HG02759 (cell line): ENCODE results near the gene UBASH3B.

ENCODE experiments used
- ATAC-seq: cut with Tn5 transposase; IDR thresholded peaks from one replicate; pipeline ENCODE4 v1.9.1; 2021; ENCODE audit warnings: mild to moderate bottlenecking, moderate library complexity; ENCODE audit not compliant: unreplicated experiment

Gene UBASH3B

GRCh38 chr11:122677256-122677655, 21.7 kb downstream of the UBASH3B start:
- no peak for ATAC-seq

GRCh38 chr11:122678406-122678805, 22.9 kb downstream of the UBASH3B start:
- no peak for ATAC-seq

GRCh38 chr11:122679466-122679865, 23.9 kb downstream of the UBASH3B start:
- no peak for ATAC-seq

GRCh38 chr11:122681070-122681469, 25.5 kb downstream of the UBASH3B start:
- no peak for ATAC-seq

- no peak for ATAC-seq
Observed at GRCh38 chr11:122681735-122682134, 26.2 kb downstream of the UBASH3B start.

GRCh38 chr11:122682464-122682863, 26.9 kb downstream of the UBASH3B start:
- ATAC-seq: no peak

- ATAC-seq: no peak
Observed at GRCh38 chr11:122685041-122685440, 29.5 kb downstream of the UBASH3B start.

- no peak for ATAC-seq
Observed at GRCh38 chr11:122686111-122686510, 30.6 kb downstream of the UBASH3B start.

DNA sequence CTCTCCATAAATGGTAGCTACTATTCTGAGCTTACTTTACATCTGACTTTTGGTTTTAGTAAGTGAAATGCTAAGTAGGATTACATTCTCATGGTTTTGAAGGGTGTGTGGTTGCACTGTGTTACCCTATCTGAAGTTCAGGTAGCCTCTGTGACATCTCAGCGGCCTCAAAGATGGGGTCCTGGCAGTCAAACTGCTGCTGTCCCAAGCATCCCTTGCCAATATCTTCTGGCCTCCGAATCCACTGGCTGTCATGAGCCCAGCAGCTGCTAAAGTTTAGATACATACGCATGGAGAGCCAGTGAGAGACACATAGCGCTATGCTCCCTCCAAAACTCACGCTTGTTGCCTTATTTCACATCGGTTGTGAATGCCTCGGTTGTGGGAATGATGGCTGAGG, 34.9 kb downstream of the UBASH3B start:
- ATAC-seq: no peak

DNA sequence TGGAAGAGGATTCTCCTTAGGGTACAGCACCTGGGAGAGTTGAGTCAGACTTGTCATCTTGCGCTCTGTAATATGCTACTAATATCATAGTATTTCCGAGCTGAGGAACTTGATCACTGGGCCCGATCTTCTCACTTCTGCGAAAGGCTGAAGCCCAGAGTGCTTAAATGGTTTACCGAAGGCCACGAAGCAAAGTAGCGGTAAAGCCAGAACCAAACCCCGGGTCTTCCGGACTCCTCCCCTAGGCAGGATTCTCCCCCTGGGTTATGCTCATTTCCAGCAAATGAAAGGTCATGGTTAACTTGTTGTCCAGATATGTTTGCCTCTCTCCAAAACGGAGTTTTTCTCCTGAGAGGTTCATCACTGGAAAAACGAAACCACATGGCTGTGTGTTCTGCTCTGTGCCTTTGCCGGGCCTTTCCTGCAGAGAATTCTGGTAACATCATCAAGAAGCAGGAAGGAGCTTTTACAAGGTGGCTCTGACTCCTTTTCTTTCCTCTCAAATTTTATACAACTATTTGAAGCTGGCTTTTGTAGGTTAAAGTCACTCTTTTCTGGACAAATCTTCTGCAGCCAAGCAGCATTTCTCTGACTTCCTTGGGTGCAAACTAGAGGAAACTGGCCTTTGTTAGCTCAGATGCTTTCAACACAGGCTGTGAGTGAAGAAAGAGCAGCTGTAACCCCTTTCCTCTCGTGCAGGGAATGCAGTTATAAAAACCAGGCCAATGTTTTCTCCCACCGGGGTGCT, 35.5 kb downstream of the UBASH3B start:
- ATAC-seq: no peak

DNA sequence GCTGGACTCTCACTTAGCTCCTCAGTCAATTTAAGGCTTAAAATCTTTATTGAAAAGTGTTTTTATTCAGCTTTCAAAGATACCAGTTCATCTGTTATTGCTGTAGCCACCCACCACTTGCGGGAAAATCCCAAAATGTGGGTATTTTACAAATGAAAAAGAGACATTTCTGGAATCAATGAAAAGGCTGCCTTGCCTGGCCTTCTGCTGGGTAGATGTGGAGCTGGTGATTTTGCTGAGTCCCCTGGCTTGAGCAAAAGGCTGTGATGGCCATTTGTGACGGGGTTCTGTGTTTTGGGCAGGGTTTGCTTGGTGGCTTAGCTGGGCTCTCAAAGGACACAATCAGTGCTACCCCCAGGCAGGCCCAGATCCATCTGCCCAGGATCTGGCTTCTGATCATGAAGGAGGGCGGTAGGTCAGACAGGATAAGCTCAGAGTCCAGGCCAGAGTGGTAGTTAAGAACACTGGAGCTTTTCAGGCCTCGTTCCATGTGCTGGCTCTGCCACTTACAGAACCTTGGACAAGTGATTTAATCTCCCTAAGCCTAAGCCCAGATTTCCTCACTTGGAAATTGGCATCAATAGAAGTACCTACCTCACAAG, 36.1 kb downstream of the UBASH3B start:
- ATAC-seq: no peak

- ATAC-seq: no peak
Observed at GRCh38 chr11:122692444-122692843, 36.9 kb downstream of the UBASH3B start.

DNA sequence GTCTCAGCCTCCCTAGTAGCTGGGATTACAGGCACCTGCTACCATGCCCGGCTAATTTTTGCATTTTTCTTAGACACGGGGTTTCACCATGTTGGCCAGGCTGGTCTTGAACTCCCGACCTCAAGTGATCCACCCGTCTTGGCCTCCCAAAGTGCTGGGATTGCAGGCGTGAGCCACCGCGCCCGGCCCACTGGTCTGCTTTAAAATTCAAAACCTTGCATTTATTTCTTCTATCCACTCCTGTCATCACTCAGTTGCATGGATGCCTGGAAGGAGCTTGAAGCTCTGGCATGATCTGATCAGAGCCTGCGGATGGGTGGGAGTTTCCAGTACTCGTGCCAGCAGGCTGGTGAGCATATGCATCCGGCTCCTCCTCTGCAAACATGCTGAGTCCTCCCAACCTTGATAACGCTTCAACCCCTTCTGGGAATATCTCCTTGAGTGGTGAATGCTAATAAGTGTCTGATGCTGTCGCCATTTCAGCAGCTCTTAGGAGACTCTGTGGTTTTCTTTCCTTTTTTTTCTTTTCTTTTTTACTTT, 39.6 kb downstream of the UBASH3B start:
- ATAC-seq: no peak

DNA sequence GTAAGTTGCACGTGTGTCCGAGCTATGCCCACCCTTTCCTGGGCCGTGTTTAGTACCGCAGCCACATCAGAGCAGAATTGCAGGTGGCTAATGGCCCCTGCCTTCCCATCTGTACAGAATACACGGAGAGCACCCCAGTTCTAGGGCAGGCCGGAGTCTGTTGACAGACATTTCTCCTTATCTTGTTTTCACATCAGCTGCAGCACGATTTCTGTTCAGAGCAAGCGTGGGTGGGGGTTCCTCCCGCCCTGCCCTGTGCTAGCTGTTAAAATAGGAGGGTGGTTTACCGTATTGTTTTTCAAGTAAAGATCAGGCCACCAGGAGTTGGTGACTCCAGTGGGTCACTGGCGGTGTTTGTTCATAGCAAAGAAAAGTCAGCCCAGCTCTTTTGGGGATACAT, 41.1 kb downstream of the UBASH3B start:
- peak; percentile 60 for ATAC-seq

- peak; percentile 71 for ATAC-seq
Observed at GRCh38 chr11:122697636-122698167, 42.2 kb downstream of the UBASH3B start.

GRCh38 chr11:122698392-122698791, 42.9 kb downstream of the UBASH3B start:
- no peak for ATAC-seq

DNA sequence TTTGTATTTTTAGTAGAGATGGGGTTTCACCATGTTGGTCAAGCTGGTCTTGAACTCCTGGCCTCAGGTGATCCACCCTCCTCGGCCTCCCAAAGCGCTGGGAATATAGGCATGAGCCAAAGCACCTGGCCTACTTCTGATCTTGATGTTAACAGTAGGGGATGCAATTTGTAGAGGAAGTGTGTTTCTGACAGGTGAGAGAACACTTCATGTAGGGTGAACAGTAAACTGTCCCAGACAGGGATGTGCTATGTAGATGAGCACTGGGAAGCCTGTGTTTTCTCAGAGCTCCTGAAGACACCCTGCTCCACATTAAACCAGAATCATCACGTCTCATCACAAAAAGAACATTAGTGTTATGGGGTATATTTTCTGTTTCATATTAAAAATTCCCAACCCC, 45.1 kb downstream of the UBASH3B start:
- ATAC-seq: no peak

GRCh38 chr11:122701143-122701542, 45.6 kb downstream of the UBASH3B start:
- ATAC-seq: no peak

DNA sequence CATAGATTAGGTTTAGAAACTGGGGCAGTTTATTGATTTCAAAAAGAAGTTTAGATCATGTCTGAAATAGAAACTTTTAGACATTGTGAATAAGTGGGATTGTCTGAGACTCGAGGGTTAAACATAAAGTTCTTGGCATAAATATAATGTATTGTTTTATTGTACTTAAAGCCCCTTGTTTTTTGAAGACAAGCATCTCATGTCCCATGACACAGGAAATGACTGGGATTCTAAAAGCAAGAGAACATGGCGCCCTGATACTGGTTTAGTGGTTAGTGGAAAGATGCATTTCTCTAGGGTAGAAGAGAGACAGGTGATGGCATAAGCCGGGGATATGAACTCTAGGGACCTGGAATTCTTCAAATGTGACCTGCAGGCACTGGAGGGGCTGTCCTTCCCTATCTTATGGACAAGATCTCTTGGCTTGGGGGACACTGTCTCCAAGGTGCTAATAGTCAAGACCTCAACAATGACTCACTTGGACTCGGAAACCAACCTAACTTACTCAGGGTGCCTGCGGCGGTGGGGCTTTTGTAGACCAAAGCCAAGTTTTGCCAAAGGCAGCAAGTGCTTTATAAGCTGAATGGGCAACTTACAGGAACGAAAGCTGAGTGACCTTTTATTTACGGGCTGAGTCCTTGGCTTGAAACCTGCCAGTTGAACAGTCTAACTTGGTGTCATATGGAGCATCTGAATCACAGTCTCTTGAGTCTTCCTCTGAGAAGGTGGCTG, 48.2 kb downstream of the UBASH3B start:
- no peak for ATAC-seq

DNA sequence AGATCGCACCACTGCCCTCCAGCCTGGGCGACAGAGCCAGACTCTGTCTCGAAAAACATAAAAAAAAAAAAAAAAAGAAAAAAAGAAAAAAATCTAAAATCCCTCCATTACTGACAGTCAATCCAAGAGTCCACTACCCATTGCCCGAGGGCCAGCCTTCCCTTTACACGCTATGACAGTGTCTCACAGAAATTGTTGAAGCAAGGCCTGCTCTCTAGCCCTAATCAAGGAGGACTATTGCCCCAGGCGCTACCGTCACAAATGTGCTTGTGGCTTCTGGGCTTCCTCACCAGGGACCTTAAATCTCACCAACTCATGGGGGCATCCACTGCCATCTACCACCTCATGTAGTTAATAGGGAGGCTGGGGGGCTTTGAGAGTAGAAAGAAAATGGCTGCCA, 49.9 kb downstream of the UBASH3B start:
- ATAC-seq: no peak

GRCh38 chr11:122706291-122707088, 51.0 kb downstream of the UBASH3B start:
- ATAC-seq: no peak
